ENCODE measurements around the gene CFAP46.

CFAP46 gene

DNA sequence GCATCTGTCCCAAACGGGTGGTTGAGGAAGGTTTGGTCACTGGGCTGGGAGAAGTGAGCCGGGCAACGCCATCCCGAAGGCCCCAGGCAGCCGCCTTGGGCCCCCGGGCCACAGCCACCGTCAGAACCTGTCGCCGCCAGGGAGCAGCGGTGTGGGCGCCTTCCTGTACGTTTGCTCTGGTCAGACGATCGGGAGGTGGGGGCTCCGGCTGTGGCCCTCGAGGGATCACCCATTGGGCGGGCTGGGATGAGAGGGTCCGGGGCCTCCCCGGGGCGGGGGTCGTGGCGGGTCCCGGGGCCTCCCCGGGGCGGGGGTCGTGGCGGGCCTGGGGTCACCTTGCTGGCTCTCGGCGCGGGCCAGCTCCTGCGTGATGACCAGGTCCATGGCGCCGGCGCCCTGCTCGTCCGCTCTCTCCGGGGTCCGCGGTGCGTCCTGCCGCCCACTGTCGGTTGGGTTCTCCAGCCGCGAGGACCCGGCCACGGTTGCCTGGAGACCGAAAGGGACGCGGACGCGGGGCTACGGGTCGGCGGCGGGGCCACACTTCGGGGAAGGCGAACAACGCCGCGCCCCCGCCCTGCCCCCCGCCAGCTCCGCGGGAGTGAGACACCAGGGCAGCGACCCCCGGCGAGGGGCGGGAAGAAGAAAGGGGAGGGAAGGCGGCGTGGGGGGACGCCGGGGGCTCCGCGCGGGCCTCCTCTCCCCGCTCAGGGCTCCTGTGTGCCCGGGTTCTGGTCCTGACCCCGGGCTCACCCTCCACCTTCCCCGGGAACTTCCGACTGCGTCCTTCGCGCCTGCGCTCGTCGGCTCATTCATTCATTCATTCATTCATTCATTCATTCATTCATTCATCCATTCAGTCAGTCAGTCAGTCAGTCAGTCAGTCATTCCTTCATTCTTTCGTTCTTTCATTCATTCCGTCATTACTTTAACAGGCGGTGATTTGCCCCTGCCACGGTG is at the start of gene CFAP46:
Gene CFAP46 (minus strand): TSS at position 470 of the 957 bp plus-strand sequence. CDS start 86 bp downstream, at position 384.
- no peak for DNase-seq

DNA sequence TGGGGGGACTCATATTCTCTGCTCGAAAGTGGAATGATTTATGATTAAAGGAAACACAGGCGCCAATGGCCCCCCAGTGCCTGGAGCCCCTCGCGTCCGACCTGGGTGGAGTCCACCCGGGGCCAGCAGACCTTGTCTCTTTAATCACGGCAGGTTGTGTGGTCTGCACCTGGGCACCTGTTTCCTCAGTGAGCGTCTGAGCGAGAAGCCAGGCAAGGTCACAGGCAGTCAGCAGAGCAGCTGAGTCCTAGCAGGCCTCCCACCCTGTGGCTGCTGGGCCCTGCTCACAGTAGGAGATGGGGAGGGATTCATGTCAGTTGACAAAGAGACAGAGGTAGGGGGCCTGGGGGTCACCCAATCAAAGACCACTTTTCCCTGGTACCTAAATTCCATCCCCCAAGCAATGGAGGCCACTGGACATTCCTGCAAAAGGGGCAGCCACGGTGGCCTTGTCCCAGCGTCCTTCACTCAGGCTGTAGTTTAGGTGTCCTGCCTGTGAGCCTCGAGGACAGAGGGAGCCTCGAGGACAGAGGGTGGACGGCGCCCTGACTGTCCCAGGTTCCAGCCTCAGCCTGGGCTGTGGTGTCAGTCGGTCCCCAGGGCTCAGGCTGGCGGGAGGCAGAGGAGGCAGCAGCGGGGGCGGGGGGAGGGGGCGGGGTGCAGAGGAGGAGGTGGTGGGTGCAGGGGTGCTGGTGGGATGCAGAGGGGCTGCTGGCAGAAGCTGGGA is 49.5 kb upstream of the CFAP46 start:
- DNase-seq: no peak

- no peak for DNase-seq
These were observed 48.5 kb upstream of the CFAP46 start for GRCh38 chr10:132990684-132991545.

DNA sequence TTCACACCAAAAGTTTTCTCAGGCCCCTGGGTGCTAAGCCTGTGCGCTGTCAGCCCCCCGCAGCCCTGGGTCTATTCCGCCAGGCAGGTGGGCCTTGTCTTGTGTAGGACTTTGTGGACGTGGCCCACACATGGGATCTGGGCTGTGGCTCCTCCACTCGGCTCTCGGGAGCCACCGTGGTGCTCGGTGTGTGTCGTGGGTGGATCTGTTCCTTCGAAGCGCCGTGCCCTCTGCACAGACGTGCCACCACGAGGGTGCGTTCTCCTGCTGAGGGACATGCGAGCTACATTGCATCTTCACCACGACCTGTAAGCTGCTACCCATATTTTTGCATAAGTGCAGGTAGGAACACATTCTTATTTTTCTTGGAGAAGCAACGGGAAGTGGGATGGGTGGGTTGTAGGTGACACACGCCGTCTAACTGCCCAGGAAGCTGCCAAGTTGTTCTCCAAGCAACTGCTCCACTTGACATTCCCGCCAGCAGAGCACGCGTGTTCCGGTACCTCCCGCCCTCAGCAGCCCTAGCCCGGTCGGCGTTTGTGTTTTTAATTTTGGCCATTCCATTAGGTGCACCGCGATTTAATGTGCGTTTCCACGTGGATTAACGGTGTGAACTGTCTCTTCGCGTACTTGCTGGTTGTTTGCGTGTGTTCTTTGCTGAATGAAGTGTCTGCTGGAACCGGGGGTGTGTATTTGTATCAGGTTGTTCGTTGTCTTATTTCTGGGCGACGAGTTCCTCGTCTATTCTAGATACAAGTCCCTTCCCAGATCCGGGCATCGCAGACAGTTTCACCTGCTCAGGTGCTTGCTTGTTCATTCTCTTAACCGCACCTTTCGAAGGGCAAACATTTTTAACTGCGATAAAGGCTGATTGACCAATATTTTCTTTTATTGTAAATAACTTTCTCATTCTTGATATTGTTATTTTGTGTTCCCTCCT is 47.4 kb upstream of the CFAP46 start:
- DNase-seq: no peak

DNA sequence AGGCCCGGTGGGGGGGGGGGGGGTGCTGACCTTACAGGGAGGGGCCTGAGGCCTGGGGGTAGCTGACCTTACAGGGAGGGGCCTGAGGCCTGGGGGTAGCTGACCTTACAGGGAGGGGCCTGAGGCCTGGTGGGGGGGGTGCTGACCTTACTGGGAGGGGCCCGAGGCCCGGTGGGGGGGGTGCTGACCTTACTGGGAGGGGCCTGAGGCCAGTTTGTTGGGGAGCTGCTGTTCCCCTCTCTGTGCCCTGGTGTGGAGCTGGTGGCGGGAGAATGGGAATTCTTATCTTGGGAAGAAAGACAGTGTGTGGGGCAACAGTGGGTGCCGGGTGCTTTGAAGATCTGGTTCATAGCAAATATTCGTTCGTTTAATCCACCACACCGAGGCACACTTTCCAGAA is 46.6 kb upstream of the CFAP46 start:
- no peak for DNase-seq

DNA sequence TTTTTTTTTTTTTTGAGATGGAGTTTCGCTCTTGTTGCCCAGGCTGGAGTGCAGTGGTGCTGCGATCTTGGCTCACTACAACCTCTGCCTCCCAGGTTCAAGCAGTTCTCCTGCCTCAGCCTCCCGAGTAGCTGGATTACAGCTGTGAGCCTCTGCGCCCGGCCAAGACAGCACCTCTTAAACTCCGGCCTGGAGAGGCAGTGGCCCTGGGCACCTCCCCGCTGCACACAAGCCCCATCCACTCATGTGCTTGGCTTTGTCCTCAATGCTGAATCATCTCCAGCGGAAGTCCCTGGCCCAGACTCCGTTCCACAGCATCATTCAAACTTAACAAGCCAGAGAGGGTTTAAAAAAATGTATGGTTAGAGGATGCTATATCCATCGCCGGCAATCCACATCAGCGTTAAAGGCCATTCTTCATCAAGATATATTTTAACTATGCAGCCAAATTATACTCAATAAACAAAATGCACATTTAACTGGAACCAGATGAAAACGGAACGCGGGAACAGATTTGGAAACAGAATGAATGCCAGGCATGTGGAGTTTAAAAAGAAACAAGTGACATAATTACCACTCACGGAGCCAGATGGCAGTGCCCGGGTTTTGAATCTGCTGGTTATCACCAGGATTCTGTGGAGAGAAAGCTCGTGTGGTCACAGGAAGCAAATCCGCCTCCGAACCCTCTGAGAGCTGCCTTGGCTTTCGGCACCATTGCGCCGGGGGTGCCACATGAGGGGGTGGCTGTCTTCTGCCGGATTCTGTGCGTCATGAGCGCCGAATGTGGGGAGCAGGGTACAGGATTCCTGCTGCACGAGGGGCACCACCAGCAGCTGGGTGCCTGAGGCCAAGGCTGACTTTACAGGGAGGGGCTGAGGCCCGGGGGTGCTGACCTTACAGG is 45.6 kb upstream of the CFAP46 start:
- no peak for DNase-seq

DNA sequence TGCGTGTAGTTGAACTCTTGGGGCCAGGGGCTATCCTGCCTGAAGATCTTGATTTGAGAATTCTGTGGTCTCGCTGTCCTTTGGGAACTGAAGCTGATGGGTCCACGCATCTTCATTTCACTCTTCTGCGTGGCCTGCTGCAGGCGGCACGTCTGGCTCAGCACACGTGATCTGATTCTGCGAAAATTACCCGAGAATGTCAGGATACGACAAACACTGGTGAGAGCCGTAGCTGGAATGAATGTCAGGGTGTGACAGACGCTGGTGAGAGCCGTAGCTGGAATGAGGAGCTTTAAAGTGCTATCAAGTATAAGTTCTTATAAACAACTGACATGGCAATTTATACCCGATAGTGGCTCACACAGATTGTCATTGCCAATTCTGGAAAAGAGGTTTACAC is 44.6 kb upstream of the CFAP46 start:
- DNase-seq: no peak

DNA sequence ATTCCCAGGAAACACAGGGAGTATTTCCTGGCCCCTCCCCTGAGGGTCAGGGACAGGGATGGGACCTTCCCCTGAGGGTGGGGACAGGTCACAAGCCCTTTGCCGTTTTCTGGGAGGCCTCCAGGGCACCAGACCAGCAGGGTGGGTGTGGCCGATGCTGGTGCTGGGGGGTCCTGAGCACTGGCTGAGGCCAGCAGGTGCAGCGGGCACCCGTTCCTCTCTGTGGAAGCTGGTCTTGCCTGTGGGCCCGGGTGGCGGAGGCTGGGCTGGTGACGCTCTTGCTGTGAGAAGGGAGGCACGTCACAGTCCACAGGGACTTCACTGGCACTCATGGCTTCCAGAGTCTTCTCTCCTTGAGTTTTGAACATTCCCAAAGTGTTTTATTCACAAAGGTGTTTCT is 44.2 kb upstream of the CFAP46 start:
- DNase-seq: no peak

GRCh38 chr10:132986076-132986475 is 43.7 kb upstream of the CFAP46 start:
- no peak for DNase-seq

DNA sequence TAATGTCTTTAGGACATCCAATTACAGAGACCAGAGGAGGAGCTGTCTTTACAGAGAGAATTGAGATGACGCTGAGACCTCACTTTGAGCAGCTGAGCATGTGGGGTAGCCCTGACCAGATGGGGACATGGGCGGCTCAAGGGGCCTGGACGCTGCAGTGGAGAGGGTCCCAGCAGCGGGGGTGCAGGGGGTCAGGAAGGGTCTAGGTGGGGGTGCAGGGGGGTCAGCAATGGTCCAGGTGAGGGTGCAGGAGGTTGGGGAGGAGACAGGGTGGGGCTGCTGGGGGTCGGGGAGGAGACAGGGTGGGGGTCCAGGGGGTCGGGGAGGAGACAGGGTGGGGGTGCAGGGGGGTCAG is 43.2 kb upstream of the CFAP46 start:
- DNase-seq: no peak

- DNase-seq: no peak
These were observed 42.6 kb upstream of the CFAP46 start for GRCh38 chr10:132984801-132985545.

GRCh38 chr10:132984008-132984295 is 41.6 kb upstream of the CFAP46 start:
- no peak for DNase-seq

GRCh38 chr10:132983252-132984007 is 41.1 kb upstream of the CFAP46 start:
- DNase-seq: no peak

DNA sequence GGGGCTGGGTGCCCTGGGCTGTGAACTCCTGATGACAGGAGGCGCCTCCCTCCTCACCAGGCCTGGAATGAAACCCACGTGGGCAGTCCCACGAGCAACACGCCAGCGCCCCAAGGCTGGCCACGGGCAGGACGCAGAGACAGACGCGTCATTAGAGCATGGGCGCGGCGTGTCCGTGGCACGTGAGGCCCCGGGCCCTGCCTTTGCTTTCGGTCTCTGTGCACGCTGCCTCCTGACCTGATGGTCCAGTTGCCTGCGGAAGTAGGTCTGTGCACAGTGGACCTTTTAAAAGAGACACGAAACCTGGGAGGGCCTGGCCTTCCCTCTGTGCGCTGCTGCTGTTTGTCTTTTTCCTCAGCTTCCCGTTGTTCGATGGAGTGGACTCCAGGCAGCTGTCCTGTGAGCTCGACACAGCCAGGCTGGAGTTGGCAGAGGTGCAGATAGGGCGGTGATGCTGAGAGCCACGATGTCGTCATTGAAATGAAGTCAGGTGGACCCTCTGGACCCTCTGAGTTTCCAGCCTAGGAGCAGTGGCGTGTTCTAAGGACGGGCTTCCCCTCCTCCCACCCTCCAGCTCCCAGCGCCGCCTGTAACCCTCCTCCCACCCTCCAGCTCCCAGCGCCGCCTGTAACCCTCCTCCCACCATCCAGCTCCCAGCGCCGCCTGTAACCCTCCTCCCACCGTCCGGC is 40.1 kb upstream of the CFAP46 start:
- DNase-seq: no peak

DNA sequence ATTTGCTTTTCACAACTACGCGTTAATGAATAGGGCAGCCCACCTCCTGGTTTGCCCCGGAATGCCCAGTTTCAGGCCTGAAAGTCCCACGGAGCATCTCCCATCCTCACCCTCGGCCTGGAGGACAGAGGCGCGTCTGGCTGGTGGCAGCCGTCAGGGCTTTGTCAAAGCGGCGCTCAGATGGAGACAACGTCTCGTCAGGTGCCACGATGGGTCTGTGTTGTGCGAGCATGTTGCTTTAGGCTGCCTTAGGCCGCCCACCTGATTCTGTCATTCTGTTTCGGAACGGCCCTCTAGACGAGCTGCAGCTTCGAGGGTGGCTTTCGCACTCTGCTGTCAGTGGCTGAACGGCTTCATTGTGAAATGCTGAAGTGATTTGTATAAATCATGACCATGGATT is 39.4 kb upstream of the CFAP46 start:
- no peak for DNase-seq

GRCh38 chr10:132981173-132981555 is 38.8 kb upstream of the CFAP46 start:
- DNase-seq: no peak

- DNase-seq: no peak
These were observed 38.2 kb upstream of the CFAP46 start for GRCh38 chr10:132980426-132981172.
